ENCODE data around the gene CHMP4B.

DNA sequence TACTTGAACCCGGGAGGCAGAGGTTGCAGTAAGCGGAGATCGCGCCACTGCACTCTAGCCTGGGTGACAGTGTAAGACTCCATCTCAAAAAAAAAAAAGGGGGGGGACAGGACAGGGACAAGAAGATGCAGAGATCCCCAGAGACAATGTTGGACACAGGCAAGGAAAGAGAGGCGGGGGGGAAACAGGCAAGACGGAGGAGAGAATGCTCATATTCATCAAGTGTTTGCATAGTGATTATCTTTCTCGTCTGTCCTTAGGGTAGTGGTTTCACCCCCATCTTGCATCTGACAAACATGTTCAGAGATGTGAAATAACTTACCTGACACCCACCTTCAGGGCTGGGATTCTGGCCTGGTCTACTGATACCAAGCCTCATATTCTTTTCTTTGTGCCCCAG is 29.0 kb downstream of the CHMP4B start:
- TF ChIP-seq, protein P1, sequence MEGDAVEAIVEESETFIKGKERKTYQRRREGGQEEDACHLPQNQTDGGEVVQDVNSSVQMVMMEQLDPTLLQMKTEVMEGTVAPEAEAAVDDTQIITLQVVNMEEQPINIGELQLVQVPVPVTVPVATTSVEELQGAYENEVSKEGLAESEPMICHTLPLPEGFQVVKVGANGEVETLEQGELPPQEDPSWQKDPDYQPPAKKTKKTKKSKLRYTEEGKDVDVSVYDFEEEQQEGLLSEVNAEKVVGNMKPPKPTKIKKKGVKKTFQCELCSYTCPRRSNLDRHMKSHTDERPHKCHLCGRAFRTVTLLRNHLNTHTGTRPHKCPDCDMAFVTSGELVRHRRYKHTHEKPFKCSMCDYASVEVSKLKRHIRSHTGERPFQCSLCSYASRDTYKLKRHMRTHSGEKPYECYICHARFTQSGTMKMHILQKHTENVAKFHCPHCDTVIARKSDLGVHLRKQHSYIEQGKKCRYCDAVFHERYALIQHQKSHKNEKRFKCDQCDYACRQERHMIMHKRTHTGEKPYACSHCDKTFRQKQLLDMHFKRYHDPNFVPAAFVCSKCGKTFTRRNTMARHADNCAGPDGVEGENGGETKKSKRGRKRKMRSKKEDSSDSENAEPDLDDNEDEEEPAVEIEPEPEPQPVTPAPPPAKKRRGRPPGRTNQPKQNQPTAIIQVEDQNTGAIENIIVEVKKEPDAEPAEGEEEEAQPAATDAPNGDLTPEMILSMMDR (conservative IDR thresholded peaks at IDR 0.05): no peak
- TF ChIP-seq ZFX (IDR thresholded peaks at IDR 0.05): no peak
